Gastrocnemius medialis (tissue), 4 donors: ENCODE results near the gene GNB2. TPM values are rescaled to one million over a fixed set of nuclear protein-coding genes. Genes with fewer than 3 reads are reported as not detected.

Experiments used
- ATAC-seq, 2 donors: fragments of 150-250 bp; one replicate each; pipeline ENCODE4 v1.9.1; 2016
- DNase-seq, 2 donors: peaks; one replicate each; pipeline ENCODE4 v3.0.0-alpha.2; 2019
- H3K27ac ChIP-seq, 4 donors: fragments of 200-600 bp; sonication (generic); 1 replicate in 1 of 4; 2 replicates in 3 of 4; pipeline ENCODE4 v1.5.1; 2016 to 2018; ENCODE audit warnings: mild to moderate bottlenecking in 2 of 4, moderate library complexity in 1 of 4
- H3K27me3 ChIP-seq, 3 donors: fragments of 200-600 bp; sonication (generic) in 2 of 3; 1 replicate in 1 of 3; 2 replicates in 2 of 3; pipeline versions ENCODE4 v1.5.1 to v1.6.0; 2016 to 2019; ENCODE audit warnings: mild to moderate bottlenecking in 1 of 3, moderate library complexity in 1 of 3
- H3K36me3 ChIP-seq, 2 donors: fragments of 200-600 bp; sonication (generic) in 1 of 2; one replicate each; pipeline ENCODE4 v1.5.1; 2017 to 2018
- H3K4me1 ChIP-seq, 2 donors: fragments of 200-600 bp; sonication (generic) in 1 of 2; one replicate each; pipeline ENCODE4 v1.5.1; 2016 to 2017; ENCODE audit warnings: mild to moderate bottlenecking in 2 of 2
- H3K4me3 ChIP-seq, 4 donors: fragments of 200-600 bp; sonication (generic) in 3 of 4; 1 replicate in 1 of 4; 2 replicates in 3 of 4; pipeline ENCODE4 v1.5.1; 2016 to 2019; ENCODE audit warnings: mild to moderate bottlenecking in 2 of 4
- H3K9me3 ChIP-seq, 3 donors: fragments of 200-600 bp; sonication (generic) in 2 of 3; 1 replicate in 1 of 3; 2 replicates in 2 of 3; pipeline ENCODE4 v1.5.1; 2016 to 2019
- POLR2A ChIP-seq, 2 donors: fragments of 450-650 bp; IDR thresholded peaks; one replicate each; pipeline ENCODE4 v1.6.1; 2017; ENCODE audit warnings: antibody characterized with exemption in 2 of 2, mild to moderate bottlenecking in 2 of 2, moderate library complexity in 2 of 2
- in situ Hi-C, 4 donors: fragments of 200-750 bp; cut with MboI; loops; one replicate each; pipeline versions ENCODE4 v1.15.0 to v1.8.0; 2017; ENCODE audit warnings: low sequenced_read_pairs in 4 of 4
- intact Hi-C: fragments of 100-400 bp; cut with DNase I; formaldehyde crosslinking; loops from one replicate; pipeline ENCODE4 v1.15.1; 2023; ENCODE audit warnings: low total_unique reads
- total RNA-seq, 4 donors: library from RNA; depleted of rRNA; stranded (reverse); fragments of >200 nt; gene quantifications; one replicate each; pipeline versions ENCODE4 v1.1.0 to v1.2.3, GENCODE V29; 2016
- TF ChIP-seq, protein P1 (sequence below), 5 experiments: fragments of 450-650 bp in 3 of 5; fragments of 200-600 bp in 2 of 5; sonication (generic) in 2 of 5; IDR thresholded peaks in 4 of 5; conservative IDR thresholded peaks in 1 of 5; 1 replicate in 4 of 5; 2 replicates in 1 of 5; pipeline ENCODE4 v1.5.1; 2016 to 2019; ENCODE audit warnings: antibody characterized with exemption in 5 of 5, mild to moderate bottlenecking in 3 of 5, moderate library complexity in 3 of 5

GNB2 gene
- total RNA-seq, 4 donors from 2014 or later, result 108 to 163 (median 129) TPM

DNA sequence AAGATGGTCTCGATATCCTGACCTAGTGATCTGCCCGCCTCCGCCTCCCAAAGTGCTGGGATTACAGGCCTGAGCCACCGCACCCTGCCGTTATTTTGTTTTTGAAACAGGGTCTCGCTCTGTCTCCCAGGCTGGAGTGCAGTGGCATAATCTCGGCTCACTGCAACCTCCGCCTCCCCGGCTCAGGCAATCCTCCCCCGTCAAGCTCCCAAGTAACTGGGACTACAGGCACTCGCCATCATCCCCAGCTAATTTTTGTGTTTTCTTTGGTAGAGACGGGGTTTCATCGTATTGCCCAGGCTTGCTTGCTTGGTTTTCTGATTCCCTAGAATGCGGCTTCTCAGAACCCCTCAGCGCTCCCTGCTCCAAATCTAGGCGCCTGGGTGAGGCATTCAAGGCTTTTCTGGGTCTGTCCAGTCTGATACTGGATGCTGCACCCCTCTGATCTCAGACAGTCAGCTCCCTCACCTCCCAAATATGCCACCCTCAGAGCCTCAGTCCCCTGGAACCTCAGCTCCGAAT lies 33.5 kb upstream of the GNB2 start:
- H3K27me3 ChIP-seq, result peaks cover 11 to 27% (median 20%) of the 10 kb centered on the region in 3 donors
- no peaks in the 10 kb centered on the region for H3K36me3 ChIP-seq
- DNase-seq, result no peak
- in situ Hi-C loops (no loop called here), intact Hi-C loops (no loop called here)
- no peak overlapping the region for H3K4me3 ChIP-seq
- no peaks in the 10 kb centered on the region for H3K9me3 ChIP-seq
- TF ChIP-seq, protein P1, sequence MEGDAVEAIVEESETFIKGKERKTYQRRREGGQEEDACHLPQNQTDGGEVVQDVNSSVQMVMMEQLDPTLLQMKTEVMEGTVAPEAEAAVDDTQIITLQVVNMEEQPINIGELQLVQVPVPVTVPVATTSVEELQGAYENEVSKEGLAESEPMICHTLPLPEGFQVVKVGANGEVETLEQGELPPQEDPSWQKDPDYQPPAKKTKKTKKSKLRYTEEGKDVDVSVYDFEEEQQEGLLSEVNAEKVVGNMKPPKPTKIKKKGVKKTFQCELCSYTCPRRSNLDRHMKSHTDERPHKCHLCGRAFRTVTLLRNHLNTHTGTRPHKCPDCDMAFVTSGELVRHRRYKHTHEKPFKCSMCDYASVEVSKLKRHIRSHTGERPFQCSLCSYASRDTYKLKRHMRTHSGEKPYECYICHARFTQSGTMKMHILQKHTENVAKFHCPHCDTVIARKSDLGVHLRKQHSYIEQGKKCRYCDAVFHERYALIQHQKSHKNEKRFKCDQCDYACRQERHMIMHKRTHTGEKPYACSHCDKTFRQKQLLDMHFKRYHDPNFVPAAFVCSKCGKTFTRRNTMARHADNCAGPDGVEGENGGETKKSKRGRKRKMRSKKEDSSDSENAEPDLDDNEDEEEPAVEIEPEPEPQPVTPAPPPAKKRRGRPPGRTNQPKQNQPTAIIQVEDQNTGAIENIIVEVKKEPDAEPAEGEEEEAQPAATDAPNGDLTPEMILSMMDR (IDR thresholded peaks at IDR 0.05 in 4 of 5, conservative IDR thresholded peaks at IDR 0.05 in 1 of 5), result no peak
- TF ChIP-seq POLR2A (IDR thresholded peaks at IDR 0.05), result no peak
- no peak for ATAC-seq
- H3K4me1 ChIP-seq, result no peaks in the 10 kb centered on the region
- no peak overlapping the region for H3K27ac ChIP-seq

DNA sequence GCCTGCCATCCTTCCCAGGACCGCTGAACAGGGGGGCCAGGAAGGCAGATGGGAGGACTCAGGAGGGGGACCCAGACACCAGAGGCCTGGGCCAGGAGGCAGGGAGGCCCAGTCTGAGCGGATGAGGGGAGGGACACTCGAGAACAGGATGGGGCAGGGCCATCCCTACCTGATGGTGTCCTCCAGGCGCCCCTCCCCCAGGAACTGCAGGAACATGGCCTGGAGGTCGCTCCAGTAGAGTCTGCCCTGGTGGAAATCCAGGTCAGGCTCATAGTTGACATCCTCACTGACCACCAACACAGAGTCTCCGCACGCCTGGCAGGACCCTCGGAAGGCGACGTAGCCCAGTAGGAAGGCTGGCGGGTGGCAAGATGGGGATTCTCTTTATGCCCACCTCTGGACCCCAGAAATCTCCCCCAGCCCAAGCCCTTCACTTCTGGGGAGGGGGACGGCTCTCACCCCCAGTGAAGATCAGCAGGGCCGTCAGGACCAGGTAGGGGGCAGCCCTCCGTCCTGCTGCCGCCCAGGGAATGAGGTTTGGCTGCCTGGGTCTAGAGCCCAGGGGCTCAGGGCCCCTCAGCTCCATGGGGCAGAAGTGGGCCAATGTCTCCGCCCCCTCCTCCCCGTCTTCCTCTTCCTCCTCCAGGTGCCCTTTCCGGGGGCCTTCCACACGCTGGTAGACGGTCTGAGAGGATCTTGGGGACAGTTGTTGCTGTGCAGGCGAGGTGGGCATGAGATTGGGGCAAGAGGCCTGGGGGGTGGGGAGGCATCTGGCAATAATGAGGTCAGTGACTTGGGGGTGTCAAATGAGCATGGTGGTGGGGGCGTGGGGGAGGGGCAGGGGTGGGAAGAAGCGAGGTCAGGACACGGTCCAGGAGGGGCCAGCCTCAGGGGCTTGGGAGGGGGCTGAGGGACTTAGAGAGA lies 32.8 kb upstream of the GNB2 start:
- TF ChIP-seq, protein P1 (IDR thresholded peaks at IDR 0.05 in 4 of 5, conservative IDR thresholded peaks at IDR 0.05 in 1 of 5), result no peak
- in situ Hi-C loops, result no loop called here

GRCh38 chr7:100641463-100641859 lies 32.1 kb upstream of the GNB2 start, which contains the start of gene TFR2:
Gene TFR2 (minus strand): TSS chr7:100641552. CDS start chr7:100641509, 43 bp downstream.
- H3K9me3 ChIP-seq, result no peaks in the 10 kb centered on the region
- DNase-seq (no peak), ATAC-seq (no peak)
- H3K27me3 ChIP-seq, result peaks cover 11 to 33% (median 26%) of the 10 kb centered on the region in 3 donors
- in situ Hi-C loops, result no loop called here
- no peaks in the 10 kb centered on the region for H3K4me1 ChIP-seq
- H3K36me3 ChIP-seq, result no peaks in the 10 kb centered on the region
- TF ChIP-seq, protein P1 (IDR thresholded peaks at IDR 0.05 in 4 of 5, conservative IDR thresholded peaks at IDR 0.05 in 1 of 5), result no peak
- TF ChIP-seq POLR2A (IDR thresholded peaks at IDR 0.05), result no peak
- intact Hi-C loops, result no loop called here
- no peak within 1 kb of the TSS for H3K27ac ChIP-seq
- no peak within 1 kb of the TSS for H3K4me3 ChIP-seq

More for the DNA sequence above, 32.8 kb upstream of the GNB2 start:
- Histone ChIP-seq H3K27ac (no peak overlapping the region), H3K4me1 (no peaks in the 10 kb centered on the region), H3K27me3 (peaks cover 11 to 27% (median 24%) of the 10 kb centered on the region in 3 donors), H3K9me3 (no peaks in the 10 kb centered on the region), H3K36me3 (no peaks in the 10 kb centered on the region), H3K4me3 (no peak overlapping the region)
- DNase-seq (no peak), ATAC-seq (no peak)
- intact Hi-C loops, result no loop called here

DNA sequence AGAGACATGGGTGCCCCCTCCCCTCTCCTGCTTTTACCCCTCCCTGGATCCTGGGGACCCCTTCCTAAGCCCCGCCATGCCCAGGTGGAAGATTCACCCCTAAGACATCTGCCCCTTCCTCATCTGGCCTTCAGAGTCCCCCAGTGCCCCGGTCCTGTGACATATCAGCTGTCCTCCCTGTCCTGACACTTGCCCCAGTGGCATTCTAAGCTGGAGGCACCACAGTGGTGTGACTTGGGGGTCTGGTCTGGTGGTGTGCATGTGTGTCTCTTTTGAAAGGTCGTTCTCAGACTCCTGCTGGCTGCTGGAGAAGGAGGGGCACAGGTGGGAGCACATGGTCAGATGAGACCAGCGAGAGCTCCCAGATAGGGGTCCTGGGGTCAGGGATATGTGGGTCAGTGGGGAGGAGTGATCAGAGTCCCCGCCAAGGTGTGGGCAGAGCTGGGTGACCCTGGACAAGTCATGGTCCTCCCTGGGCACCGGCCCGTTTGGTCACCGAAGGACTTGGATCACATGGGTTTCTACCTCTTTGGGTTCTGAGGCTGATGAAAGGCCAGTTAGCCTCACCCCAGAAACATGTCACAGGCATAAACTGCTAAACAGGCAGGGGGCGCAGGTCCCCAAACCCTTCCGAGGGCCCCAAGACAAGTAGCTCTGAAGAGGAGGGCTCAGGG lies 31.5 kb upstream of the GNB2 start:
- no peak overlapping the region for H3K27ac ChIP-seq
- no peaks in the 10 kb centered on the region for H3K36me3 ChIP-seq
- H3K27me3 ChIP-seq, result peaks cover 11 to 38% (median 32%) of the 10 kb centered on the region in 3 donors
- H3K9me3 ChIP-seq, result no peaks in the 10 kb centered on the region
- intact Hi-C loops (no loop called here), in situ Hi-C loops (no loop called here)
- DNase-seq (no peak), ATAC-seq (no peak)
- no peaks in the 10 kb centered on the region for H3K4me1 ChIP-seq
- H3K4me3 ChIP-seq, result no peak overlapping the region
- TF ChIP-seq, protein P1 (IDR thresholded peaks at IDR 0.05 in 4 of 5, conservative IDR thresholded peaks at IDR 0.05 in 1 of 5), result no peak
- TF ChIP-seq POLR2A (IDR thresholded peaks at IDR 0.05), result no peak
